T-helper 2 cell treated with Interferon-gamma antibody and Interleukin-4, amounts not matched to agents 5 μg/mL and 100 μg/mL, for 36 hours (primary cell): ENCODE measurements around the gene PPFIBP2.

Experiments
- DNase-seq: peaks from one replicate; pipeline ENCODE4 v3.0.0; 2021; ENCODE audit warnings: low spot score
- H3K27ac Mint-ChIP-seq: one replicate; pipeline ENCODE4 v1.8.0; 2021; ENCODE audit warnings: mild to moderate bottlenecking, mixed read lengths
- H3K27me3 Mint-ChIP-seq: one replicate; pipeline ENCODE4 v1.8.0; 2021; ENCODE audit warnings: low read depth, mixed read lengths
- H3K36me3 Mint-ChIP-seq: one replicate; pipeline ENCODE4 v1.8.0; 2021; ENCODE audit warnings: low read depth, mixed read lengths
- H3K4me1 Mint-ChIP-seq: one replicate; pipeline ENCODE4 v1.8.0; 2021; ENCODE audit warnings: low read depth, mixed read lengths
- H3K4me3 Mint-ChIP-seq: one replicate; pipeline ENCODE4 v1.8.0; 2022; ENCODE audit warnings: mild to moderate bottlenecking, moderate library complexity, mixed read lengths
- H3K9me3 Mint-ChIP-seq: one replicate; pipeline ENCODE4 v1.8.0; 2021; ENCODE audit warnings: mixed read lengths

PPFIBP2 gene

GRCh38 chr11:7590529-7590928 is 76.7 kb downstream of the PPFIBP2 start:
- Mint-ChIP-seq H3K36me3 (no peaks in the 10 kb centered on the region), H3K27me3 (peaks cover 7% of the 10 kb centered on the region), H3K4me1 (peaks cover 9% of the 10 kb centered on the region), H3K4me3 (no peak overlapping the region), H3K27ac (no peak overlapping the region), H3K9me3 (no peaks in the 10 kb centered on the region)
- no peak for DNase-seq

GRCh38 chr11:7591107-7591894 is 77.5 kb downstream of the PPFIBP2 start:
- Mint-ChIP-seq H3K27ac (no peak overlapping the region), H3K36me3 (no peaks in the 10 kb centered on the region), H3K4me1 (peaks cover 9% of the 10 kb centered on the region), H3K27me3 (peaks cover 7% of the 10 kb centered on the region), H3K9me3 (no peaks in the 10 kb centered on the region), H3K4me3 (no peak overlapping the region)
- DNase-seq, result no peak

GRCh38 chr11:7591987-7592386 is 78.2 kb downstream of the PPFIBP2 start:
- Mint-ChIP-seq H3K36me3 (no peaks in the 10 kb centered on the region), H3K27ac (no peak overlapping the region), H3K4me3 (no peak overlapping the region), H3K4me1 (peaks cover 9% of the 10 kb centered on the region), H3K9me3 (no peaks in the 10 kb centered on the region), H3K27me3 (peaks cover 9% of the 10 kb centered on the region)
- DNase-seq, result no peak

GRCh38 chr11:7592711-7593110 is 78.9 kb downstream of the PPFIBP2 start:
- Mint-ChIP-seq H3K4me3 (no peak overlapping the region), H3K27ac (no peak overlapping the region), H3K27me3 (peaks cover 10% of the 10 kb centered on the region), H3K4me1 (peaks cover 9% of the 10 kb centered on the region), H3K9me3 (no peaks in the 10 kb centered on the region), H3K36me3 (no peaks in the 10 kb centered on the region)
- DNase-seq, result no peak

- H3K27me3 Mint-ChIP-seq, result peaks cover 10% of the 10 kb centered on the region
- no peak overlapping the region for H3K27ac Mint-ChIP-seq
- peaks cover 9% of the 10 kb centered on the region for H3K4me1 Mint-ChIP-seq
- no peaks in the 10 kb centered on the region for H3K9me3 Mint-ChIP-seq
- no peaks in the 10 kb centered on the region for H3K36me3 Mint-ChIP-seq
- no peak for DNase-seq
- no peak overlapping the region for H3K4me3 Mint-ChIP-seq
Observed at GRCh38 chr11:7593481-7593880, 79.7 kb downstream of the PPFIBP2 start.

- H3K4me3 Mint-ChIP-seq, result no peak overlapping the region
- no peak overlapping the region for H3K27ac Mint-ChIP-seq
- no peaks in the 10 kb centered on the region for H3K36me3 Mint-ChIP-seq
- H3K27me3 Mint-ChIP-seq, result peaks cover 5% of the 10 kb centered on the region
- no peak for DNase-seq
- no peaks in the 10 kb centered on the region for H3K9me3 Mint-ChIP-seq
- peaks cover 9% of the 10 kb centered on the region for H3K4me1 Mint-ChIP-seq
Observed at GRCh38 chr11:7595016-7595866, 81.4 kb downstream of the PPFIBP2 start.

- no peak for DNase-seq
- Mint-ChIP-seq H3K4me3 (no peak overlapping the region), H3K36me3 (no peaks in the 10 kb centered on the region)
Observed at GRCh38 chr11:7595951-7596350, 82.2 kb downstream of the PPFIBP2 start.

GRCh38 chr11:7596975-7597391 is 83.2 kb downstream of the PPFIBP2 start:
- Mint-ChIP-seq H3K4me3 (no peak overlapping the region), H3K9me3 (no peaks in the 10 kb centered on the region), H3K36me3 (no peaks in the 10 kb centered on the region), H3K27me3 (peaks cover 7% of the 10 kb centered on the region), H3K27ac (no peak overlapping the region), H3K4me1 (peaks cover 9% of the 10 kb centered on the region)
- no peak for DNase-seq

More at GRCh38 chr11:7595951-7596350, 82.2 kb downstream of the PPFIBP2 start:
- Mint-ChIP-seq H3K27ac (no peak overlapping the region), H3K27me3 (peaks cover 5% of the 10 kb centered on the region), H3K4me1 (peaks cover 9% of the 10 kb centered on the region), H3K9me3 (no peaks in the 10 kb centered on the region)

GRCh38 chr11:7597620-7598019 is 83.8 kb downstream of the PPFIBP2 start:
- H3K36me3 Mint-ChIP-seq, result no peaks in the 10 kb centered on the region
- no peaks in the 10 kb centered on the region for H3K9me3 Mint-ChIP-seq
- peaks cover 5% of the 10 kb centered on the region for H3K27me3 Mint-ChIP-seq
- DNase-seq, result no peak
- peaks cover 3% of the 10 kb centered on the region for H3K4me1 Mint-ChIP-seq
- H3K27ac Mint-ChIP-seq, result no peak overlapping the region
- no peak overlapping the region for H3K4me3 Mint-ChIP-seq

GRCh38 chr11:7599209-7599608 is 85.4 kb downstream of the PPFIBP2 start:
- DNase-seq, result no peak
- Mint-ChIP-seq H3K27me3 (peaks cover 5% of the 10 kb centered on the region), H3K4me1 (no peaks in the 10 kb centered on the region), H3K27ac (no peak overlapping the region), H3K9me3 (no peaks in the 10 kb centered on the region), H3K36me3 (no peaks in the 10 kb centered on the region), H3K4me3 (no peak overlapping the region)

- no peak for DNase-seq
Observed at GRCh38 chr11:7600205-7600775, 86.5 kb downstream of the PPFIBP2 start.

GRCh38 chr11:7603031-7603781 is 89.4 kb downstream of the PPFIBP2 start:
- no peak overlapping the region for H3K27ac Mint-ChIP-seq
- no peaks in the 10 kb centered on the region for H3K4me1 Mint-ChIP-seq
- no peaks in the 10 kb centered on the region for H3K9me3 Mint-ChIP-seq
- H3K4me3 Mint-ChIP-seq, result no peak overlapping the region
- H3K27me3 Mint-ChIP-seq, result peaks cover 2% of the 10 kb centered on the region
- no peaks in the 10 kb centered on the region for H3K36me3 Mint-ChIP-seq
- no peak for DNase-seq

More at GRCh38 chr11:7600205-7600775, 86.5 kb downstream of the PPFIBP2 start:
- Mint-ChIP-seq H3K4me3 (no peak overlapping the region), H3K36me3 (no peaks in the 10 kb centered on the region), H3K9me3 (no peaks in the 10 kb centered on the region), H3K27ac (no peak overlapping the region), H3K4me1 (no peaks in the 10 kb centered on the region), H3K27me3 (peaks cover 5% of the 10 kb centered on the region)

- Mint-ChIP-seq H3K27me3 (peaks cover 2% of the 10 kb centered on the region), H3K36me3 (no peaks in the 10 kb centered on the region), H3K4me1 (no peaks in the 10 kb centered on the region), H3K27ac (no peak overlapping the region), H3K9me3 (no peaks in the 10 kb centered on the region), H3K4me3 (no peak overlapping the region)
- no peak for DNase-seq
Observed at GRCh38 chr11:7604331-7604955, 90.6 kb downstream of the PPFIBP2 start.
